Nucleus accumbens (tissue), 56 donors: ENCODE data around the gene CGB1.
"Not testable (repeated sequence)": the region's sequence is repeated elsewhere in the genome, so short reads cannot be mapped to it uniquely, and the experiment has no call there.

Source experiments
- DNase-seq, 56 donors: peaks; one replicate each; lab custom pipeline; 2025; lab: John Stamatoyannopoulos, UW

The CGB1 gene

DNA sequence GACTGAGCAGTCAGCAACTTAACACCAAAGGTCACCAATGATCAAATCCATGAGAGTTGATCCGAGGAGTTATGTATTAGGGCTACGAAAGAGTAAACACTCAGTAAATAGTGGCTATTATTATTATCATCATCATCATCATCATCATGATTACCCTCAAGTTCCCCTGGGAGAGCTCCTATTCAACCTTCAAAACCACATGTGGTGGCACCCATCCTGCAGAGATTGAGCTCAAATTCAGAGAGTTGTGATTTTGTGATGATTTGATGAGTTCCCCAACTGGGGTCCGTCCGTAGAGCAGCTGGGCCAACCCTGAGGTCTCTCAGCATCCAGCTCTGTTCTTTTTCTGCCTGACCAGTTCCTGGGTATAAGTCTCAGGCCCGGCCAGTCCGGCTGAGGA, 11.6 kb downstream of the CGB1 start:
- not testable (repeated sequence) for DNase-seq

DNA sequence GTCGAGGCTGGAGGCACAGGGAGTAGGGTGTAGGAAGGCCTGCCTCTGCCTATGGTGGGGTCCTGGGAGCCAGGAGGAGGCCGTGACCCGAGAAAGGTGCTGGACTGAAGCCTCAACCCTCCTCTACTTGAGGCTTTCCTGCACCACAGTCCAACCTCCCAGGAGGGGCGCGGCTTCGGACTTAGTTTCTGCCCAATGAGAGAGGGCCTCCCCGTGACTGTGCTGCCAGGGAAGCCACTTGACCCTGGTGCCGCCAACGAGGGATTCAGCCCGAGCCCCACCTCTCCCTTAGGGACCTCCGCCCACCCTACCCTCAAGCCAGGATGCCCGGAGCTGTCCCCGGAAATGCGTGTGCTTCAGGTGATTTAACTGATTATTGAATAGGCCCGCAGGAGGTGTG, 12.5 kb downstream of the CGB1 start, which contains the start of gene CGB3:
Gene CGB3, minus strand, starts transcription at position 101 of the 400 bp plus-strand sequence. CDS start 362 bp downstream, outside the sequence.
- DNase-seq, result not testable (repeated sequence)

DNA sequence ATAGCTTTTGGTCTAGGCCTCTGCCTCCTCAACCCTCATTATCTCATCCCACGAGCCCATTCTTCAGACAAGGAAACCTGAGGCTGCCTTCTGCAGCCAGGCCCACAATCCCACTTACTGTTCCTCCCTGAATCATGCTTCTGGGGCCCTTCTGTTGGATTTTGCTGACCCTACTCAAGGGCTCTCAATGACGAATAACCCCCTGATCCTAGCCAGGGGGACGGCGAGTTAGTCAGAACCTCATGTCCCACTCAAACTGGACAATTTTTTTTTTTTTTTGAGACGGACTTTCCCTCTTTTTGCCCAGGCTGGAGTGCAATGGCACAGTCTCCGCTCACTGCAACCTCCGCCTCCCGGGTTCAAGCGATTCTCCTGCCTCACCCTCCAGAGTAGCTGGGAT, 14.6 kb downstream of the CGB1 start:
- DNase-seq, result no peak

- DNase-seq, result no peak
Measured at GRCh38 chr19:49020931-49021895, 15.5 kb downstream of the CGB1 start.

- no peak for DNase-seq
Measured at GRCh38 chr19:49020342-49020741, 16.4 kb downstream of the CGB1 start.

DNA sequence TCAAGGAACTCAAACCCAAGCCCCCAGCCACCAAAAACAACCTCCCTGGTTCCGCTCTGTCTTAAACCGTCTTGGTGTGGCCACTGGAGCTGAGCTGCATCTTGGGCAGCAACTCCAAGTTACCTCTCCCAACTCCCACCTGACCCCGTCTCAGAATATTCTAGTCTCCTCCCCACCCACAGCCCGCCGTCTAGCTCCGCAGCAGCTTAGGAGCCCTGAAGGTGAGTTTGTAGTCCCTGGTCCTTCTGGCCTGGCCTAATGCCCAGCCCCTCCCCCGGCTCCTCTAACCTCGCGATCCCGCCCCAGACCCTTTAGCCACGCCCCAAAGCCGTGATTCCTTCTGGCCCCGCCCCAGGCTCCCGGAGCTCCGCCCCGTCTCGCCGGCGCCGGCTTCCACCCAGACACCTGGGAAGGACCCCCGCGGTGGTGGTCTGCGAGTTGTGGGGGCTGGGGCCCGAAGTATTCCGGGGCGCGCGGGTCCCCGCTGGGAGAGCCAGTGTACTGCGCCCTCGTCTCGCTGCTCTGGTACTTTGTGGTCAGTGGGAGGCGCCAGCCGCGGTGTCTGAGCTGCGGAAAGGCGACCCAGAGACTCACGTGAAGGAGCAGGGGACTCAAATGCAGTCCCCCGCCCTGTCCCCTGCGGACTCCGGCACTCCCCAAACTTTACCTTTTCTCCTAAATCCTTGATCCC, 17.3 kb downstream of the CGB1 start:
- peak in 4 of 56 donors; percentile 2 to 32 (median 18) for DNase-seq

DNA sequence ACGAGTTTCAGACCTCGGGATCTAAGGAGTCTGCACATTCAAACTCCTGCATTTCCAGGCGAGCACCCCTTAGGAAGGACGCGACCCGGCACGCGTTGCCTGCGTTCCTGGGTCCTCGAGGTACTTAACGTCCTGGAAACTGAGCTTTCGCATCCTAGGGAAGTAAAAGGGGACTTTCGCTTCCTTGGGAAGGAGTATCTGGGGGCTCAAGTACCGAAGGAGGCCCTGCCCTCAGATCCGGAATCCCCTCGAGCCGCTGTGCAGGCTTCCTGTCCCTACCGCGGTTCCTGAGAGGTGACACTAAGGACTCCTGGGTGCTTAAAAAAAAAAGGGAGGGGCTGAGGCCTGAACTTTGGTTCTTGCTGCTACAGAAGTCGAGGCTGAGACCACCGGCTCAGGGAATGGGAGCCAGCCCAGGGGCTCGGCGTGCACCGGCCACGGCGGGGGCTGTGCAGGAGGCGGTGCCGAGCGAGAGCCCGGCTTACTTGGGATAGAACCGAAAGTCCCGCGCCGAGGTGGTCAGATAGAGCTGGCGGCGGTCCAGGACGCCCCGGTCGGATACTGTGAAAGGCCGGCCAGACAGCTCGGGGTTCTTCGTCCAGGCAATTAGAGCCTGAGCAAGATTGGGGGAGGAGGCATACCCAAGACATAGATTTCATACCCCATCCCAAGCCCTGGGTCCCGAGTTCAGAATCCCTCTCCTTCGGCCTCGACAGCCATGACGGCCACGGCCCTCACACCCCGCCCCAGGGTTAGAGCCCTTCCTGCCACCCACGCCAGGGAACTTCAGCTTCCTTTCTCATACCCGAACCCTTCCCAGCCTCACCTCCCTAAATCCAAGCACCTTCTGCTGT, 18.1 kb downstream of the CGB1 start:
- DNase-seq, result not testable (repeated sequence)

GRCh38 chr19:49017666-49018351, 18.9 kb downstream of the CGB1 start:
- DNase-seq, result peak in 4 of 56 donors; percentile 2 to 51 (median 30)

DNA sequence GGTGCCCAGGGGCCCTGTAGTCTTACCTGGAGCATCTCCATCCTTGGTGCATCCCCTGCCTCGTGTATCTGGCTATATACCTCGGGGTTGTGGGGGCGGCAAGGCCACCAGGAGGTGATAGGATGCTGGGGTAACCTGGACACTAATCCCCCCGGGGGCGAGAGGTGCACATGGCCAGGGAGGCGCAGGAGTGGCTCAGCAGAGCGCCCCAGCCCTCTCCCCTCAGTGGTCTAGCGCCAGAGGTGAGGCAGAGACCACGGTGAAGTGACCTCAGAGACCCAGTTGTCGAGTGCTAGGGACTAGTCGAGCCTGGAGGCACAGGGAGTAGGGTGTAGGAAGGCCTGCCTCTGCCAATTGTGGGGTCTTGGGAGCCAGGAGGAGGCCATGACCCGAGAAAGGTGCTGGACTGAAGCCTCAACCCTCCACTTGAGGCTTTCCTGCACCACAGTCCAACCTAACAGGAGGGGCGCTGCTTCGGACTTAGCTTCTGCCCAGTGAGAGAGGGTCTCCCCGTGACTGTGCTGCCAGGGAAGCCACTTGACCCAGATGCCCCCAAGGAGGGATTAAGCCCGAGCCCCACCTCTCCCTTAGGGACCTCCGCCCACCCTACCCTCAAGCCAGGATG, 19.5 kb downstream of the CGB1 start, which contains the start of gene LHB:
Gene LHB, minus strand, starts transcription at position 51 of the 625 bp plus-strand sequence. Its CDS starts 10 bp downstream, at position 41.
- no peak for DNase-seq

- DNase-seq, result no peak
Measured at GRCh38 chr19:49016067-49016839, 20.4 kb downstream of the CGB1 start.

DNA sequence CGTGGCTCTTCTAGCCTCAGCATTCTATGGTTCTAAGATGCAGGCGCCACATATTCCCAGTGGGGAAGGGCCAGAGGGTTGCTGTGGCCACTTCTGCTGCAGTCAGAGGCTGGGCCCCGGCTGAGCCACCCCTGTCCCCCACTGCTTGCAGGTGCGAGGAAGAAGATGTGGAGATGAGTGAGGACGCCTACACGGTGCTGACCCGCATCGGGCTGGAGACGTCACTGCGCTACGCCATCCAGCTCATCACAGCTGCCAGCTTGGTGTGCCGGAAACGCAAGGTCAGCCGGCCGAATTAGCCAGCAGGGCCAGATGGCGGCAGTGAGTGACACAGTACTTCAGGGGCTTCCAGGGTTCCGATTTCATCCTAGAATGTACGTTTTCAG, 21.8 kb downstream of the CGB1 start:
- no peak for DNase-seq

DNA sequence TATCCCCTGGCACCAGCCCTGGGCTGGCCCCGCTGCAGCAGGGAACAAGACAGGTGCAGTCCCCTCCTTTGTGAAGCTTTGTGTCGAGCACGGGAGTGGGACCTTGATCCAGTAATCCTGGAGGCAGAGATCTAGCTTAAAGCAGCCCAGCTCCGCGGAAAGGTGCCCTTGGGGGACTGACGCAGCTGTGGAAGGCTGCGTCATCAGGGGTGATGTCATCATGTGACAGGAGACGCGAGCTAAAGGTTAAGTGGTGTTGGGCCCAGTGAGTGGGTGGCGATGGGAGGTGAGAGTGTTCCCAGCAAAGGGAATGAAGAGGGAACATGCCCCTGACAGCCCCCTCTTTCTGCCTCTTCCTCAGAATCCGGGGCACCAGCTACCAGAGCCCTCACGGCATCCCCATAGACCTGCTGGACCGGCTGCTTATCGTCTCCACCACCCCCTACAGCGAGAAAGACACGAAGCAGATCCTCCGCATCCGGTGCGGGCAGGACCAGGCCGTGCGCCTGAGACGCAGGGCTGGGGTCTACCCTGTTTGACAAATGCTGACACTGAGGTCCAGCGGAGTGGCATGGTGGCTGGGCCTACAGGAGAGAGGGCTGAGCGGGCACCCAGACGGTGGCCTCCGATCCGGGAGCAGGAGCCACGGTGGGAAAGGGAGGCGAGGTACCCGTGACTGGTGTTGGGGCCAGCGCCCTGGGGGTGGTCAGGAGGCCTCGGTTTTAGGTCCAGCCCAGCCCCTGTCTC, 22.4 kb downstream of the CGB1 start:
- no peak for DNase-seq

DNA sequence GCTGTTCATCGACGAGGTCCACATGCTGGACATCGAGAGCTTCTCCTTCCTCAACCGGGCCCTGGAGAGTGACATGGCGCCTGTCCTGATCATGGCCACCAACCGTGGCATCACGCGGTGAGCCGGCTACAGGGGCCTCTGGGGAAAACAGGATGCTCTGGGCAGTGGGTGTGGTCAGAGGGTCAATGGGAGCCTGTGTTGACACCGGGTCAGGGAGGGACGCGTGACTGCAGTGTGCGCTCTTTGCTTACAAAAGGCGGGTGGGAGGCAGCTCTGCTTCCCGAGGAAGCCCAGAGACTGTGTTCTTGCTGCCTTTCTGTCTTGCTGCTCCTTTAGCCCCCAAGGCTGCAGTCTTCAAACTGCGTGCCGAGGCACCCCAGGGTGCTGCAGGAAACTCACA, 25.5 kb downstream of the CGB1 start:
- DNase-seq, result no peak

GRCh38 chr19:49010453-49010852, 26.2 kb downstream of the CGB1 start:
- no peak for DNase-seq

GRCh38 chr19:49009828-49010227, 26.9 kb downstream of the CGB1 start:
- DNase-seq, result no peak

GRCh38 chr19:49006905-49007304, 29.8 kb downstream of the CGB1 start:
- no peak for DNase-seq

- DNase-seq, result no peak
Measured at GRCh38 chr19:49004964-49005614, 31.6 kb downstream of the CGB1 start.
